Stimulated activated memory B cell treated with anti-CD40 and anti-IgM and Interleukin-4, amounts not matched to agents 10 μg/mL and 1 μg/mL and 100 μg/mL, for 72 hours (primary cell): ENCODE results near the gene STIM1.

ENCODE experiments used
- ATAC-seq: fragments of 150-1000 bp; cut with Tn5 transposase; 2 replicates; pipeline ENCODE4 v1.10.0; 2021
- H3K27ac Mint-ChIP-seq: one replicate; pipeline ENCODE4 v1.8.0; 2022; ENCODE audit warnings: mild to moderate bottlenecking, mixed read lengths
- H3K27me3 Mint-ChIP-seq: one replicate; pipeline ENCODE4 v1.8.0; 2022; ENCODE audit warnings: mixed read lengths
- H3K36me3 Mint-ChIP-seq: one replicate; pipeline ENCODE4 v1.8.0; 2022; ENCODE audit warnings: mixed read lengths
- H3K4me1 Mint-ChIP-seq: one replicate; pipeline ENCODE4 v1.8.0; 2022; ENCODE audit warnings: mixed read lengths
- H3K4me3 Mint-ChIP-seq: one replicate; pipeline ENCODE4 v1.8.0; 2022; ENCODE audit warnings: mild to moderate bottlenecking, moderate library complexity, mixed read lengths
- H3K9me3 Mint-ChIP-seq: one replicate; pipeline ENCODE4 v1.8.0; 2022; ENCODE audit warnings: mixed read lengths

The STIM1 gene

GRCh38 chr11:3838504-3838903, 17.0 kb upstream of the STIM1 start:
- Mint-ChIP-seq H3K4me1 (peaks cover 58% of the 10 kb centered on the region), H3K9me3 (no peaks in the 10 kb centered on the region), H3K4me3 (peak overlapping the region; percentile 84), H3K36me3 (peaks cover 45% of the 10 kb centered on the region), H3K27ac (peak overlapping the region; percentile 87), H3K27me3 (no peaks in the 10 kb centered on the region)
- no peak for ATAC-seq

- Mint-ChIP-seq H3K36me3 (peaks cover 28% of the 10 kb centered on the region), H3K4me3 (peak overlapping the region; percentile 84), H3K9me3 (no peaks in the 10 kb centered on the region), H3K27me3 (no peaks in the 10 kb centered on the region), H3K4me1 (peaks cover 41% of the 10 kb centered on the region), H3K27ac (peak overlapping the region; percentile 87)
- peak; percentile 0 for ATAC-seq
These were observed 15.2 kb upstream of the STIM1 start for GRCh38 chr11:3840004-3840869.

DNA sequence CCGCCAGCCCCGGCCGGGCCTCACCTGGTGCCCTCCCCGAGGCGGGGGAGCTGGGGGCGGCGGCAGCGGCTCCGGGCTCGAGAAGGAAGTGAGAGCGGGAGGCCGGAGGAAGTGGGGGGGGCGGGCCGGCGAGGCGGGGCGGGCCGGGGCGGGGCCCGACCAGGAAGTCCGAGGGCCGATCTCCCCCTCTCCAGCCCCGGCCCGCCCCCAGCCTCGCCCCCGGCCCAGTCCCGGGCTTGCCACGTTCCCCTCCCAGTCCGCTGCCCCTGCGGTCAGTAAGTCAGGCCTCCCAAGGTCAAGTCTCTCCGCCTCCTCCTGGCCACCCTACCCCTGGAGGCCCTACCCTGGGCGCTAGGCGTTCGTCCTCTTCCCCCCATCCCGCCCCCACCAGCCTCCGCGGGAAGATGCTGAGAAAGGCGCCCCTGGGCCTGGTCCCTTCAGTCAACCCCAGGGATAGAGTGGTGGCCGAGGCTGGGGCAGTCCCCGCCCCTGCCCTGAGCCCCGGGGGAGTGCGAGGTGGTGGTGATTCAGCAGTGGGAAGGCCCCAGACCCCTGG, 14.5 kb upstream of the STIM1 start, which contains the start of gene RHOG:
TSS of gene RHOG (minus strand) at position 90 of the 556 bp plus-strand sequence. CDS start 12,821 bp downstream, outside the sequence.
- Mint-ChIP-seq H3K27me3 (no peaks in the 10 kb centered on the region), H3K4me3 (peak within 1 kb of the TSS; percentile 84), H3K4me1 (peaks cover 34% of the 10 kb centered on the region), H3K36me3 (peaks cover 21% of the 10 kb centered on the region), H3K27ac (peak within 1 kb of the TSS; percentile 87), H3K9me3 (no peaks in the 10 kb centered on the region)
- peak; percentile 93 for ATAC-seq

DNA sequence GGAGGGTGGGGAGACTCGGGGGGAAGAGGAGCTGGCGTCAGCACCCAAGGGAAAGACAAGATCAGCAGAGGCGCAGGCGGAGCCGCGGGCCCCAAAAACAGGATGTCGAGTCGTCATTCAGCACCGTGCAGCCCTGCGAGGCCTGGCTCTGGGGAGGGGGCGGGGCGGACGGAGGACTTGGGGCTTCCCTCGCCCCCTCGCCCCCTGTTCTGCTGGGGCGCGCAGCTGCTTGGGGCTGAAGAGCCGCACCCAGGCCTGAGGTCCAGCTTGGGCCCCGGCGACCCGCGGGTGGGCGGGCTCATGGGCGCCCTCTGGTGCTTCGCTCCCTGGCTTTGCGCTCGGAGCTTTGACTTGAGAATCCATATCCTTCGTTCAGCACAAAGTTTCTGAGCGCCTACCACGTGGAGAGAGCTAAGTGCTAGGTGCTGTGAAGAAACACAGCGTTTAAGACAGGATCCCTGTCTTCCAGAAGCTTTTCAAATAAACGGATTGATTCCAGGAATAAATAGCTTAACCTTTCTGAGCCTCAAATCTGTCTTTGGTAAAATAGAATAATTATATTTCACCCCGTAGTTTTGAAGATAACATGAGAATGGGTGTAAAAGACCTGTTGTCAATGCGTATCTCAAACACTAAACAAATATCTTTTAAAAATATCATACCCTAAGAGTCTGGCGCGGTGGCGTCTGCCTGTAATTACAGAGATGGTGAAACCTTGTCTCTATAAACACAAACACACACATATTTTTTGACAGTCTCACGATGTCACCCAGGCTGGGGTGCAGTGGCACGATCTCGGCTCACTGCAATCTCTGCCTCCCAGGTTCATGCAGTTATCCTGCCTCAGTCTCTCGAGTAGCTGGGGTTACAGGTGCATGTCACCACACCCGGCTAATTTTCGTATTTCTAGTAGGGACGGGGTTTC, 13.8 kb upstream of the STIM1 start:
- H3K9me3 Mint-ChIP-seq: no peaks in the 10 kb centered on the region
- ATAC-seq: no peak
- peaks cover 33% of the 10 kb centered on the region for H3K4me1 Mint-ChIP-seq
- H3K27ac Mint-ChIP-seq: peak overlapping the region; percentile 87
- H3K4me3 Mint-ChIP-seq: peak overlapping the region; percentile 75
- peaks cover 21% of the 10 kb centered on the region for H3K36me3 Mint-ChIP-seq
- no peaks in the 10 kb centered on the region for H3K27me3 Mint-ChIP-seq

DNA sequence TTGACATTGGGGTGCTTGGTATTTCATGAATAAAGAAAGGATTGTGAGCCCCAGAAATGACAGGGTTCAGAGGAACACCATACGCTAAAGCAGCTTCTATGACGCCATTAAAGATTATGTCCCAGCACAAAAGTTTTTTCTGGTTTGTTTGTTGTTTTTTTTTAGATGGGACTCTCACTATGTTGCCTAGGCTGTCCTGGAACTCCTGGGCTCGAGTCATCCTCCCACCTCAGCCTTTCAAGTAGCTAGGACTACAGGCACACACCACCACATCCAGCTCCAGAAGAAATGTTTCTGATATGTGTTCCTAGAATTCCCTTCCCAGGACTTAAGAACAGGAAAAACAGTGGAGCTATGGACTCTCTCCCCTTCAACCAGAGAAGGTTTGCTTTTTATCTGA, 12.1 kb upstream of the STIM1 start:
- H3K4me3 Mint-ChIP-seq: no peak overlapping the region
- peaks cover 16% of the 10 kb centered on the region for H3K36me3 Mint-ChIP-seq
- H3K27ac Mint-ChIP-seq: no peak overlapping the region
- no peaks in the 10 kb centered on the region for H3K9me3 Mint-ChIP-seq
- ATAC-seq: no peak
- H3K4me1 Mint-ChIP-seq: peaks cover 18% of the 10 kb centered on the region
- H3K27me3 Mint-ChIP-seq: no peaks in the 10 kb centered on the region

DNA sequence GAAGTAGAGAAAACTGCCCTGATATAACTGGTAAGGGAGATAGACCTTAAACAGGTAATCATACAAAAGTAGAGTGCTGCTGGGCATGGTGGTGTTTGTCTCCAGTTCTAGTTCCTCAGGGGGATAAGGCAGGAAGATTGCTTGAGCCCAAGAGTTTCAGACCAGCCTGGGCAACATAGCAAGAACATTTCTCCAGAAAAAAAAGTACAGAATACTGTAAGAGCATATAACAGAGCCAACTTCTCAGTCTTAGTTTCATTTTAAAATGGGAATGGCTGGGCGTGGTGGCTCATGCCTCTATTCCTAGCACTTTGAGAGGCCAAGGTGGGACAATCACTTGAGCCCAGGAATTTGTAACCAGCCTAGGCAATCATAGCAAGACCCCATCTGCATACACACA, 10.2 kb upstream of the STIM1 start:
- Mint-ChIP-seq H3K4me3 (no peak overlapping the region), H3K27ac (no peak overlapping the region), H3K36me3 (no peaks in the 10 kb centered on the region), H3K9me3 (no peaks in the 10 kb centered on the region), H3K4me1 (peaks cover 8% of the 10 kb centered on the region), H3K27me3 (no peaks in the 10 kb centered on the region)
- ATAC-seq: no peak

GRCh38 chr11:3845670-3846069, 9.8 kb upstream of the STIM1 start:
- H3K4me3 Mint-ChIP-seq: no peak overlapping the region
- H3K27me3 Mint-ChIP-seq: no peaks in the 10 kb centered on the region
- peak overlapping the region; percentile 31 for H3K27ac Mint-ChIP-seq
- H3K4me1 Mint-ChIP-seq: peaks cover 8% of the 10 kb centered on the region
- no peaks in the 10 kb centered on the region for H3K36me3 Mint-ChIP-seq
- H3K9me3 Mint-ChIP-seq: no peaks in the 10 kb centered on the region
- ATAC-seq: no peak

GRCh38 chr11:3849297-3849874, 6.1 kb upstream of the STIM1 start:
- ATAC-seq: peak; percentile 67
- H3K9me3 Mint-ChIP-seq: no peaks in the 10 kb centered on the region
- H3K27ac Mint-ChIP-seq: peak overlapping the region; percentile 39
- no peaks in the 10 kb centered on the region for H3K27me3 Mint-ChIP-seq
- no peak overlapping the region for H3K4me3 Mint-ChIP-seq
- H3K4me1 Mint-ChIP-seq: peaks cover 20% of the 10 kb centered on the region
- no peaks in the 10 kb centered on the region for H3K36me3 Mint-ChIP-seq

DNA sequence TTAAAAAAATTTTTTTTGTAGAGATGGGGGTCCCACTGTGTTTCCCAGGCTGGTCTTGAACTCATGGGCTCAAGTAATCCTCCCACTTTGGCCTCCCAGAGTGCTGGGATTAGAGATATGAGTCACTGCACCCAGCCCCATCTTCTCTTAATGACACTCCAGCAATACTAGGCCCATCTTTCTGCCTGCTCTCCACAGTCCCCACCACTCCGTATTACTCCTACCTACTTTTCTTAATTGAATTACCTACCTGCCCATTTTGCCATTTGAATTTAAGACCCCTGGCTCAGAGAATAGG, 2.0 kb upstream of the STIM1 start:
- Mint-ChIP-seq H3K9me3 (no peaks in the 10 kb centered on the region), H3K27ac (peak overlapping the region; percentile 98), H3K4me3 (no peak overlapping the region), H3K27me3 (no peaks in the 10 kb centered on the region), H3K36me3 (no peaks in the 10 kb centered on the region), H3K4me1 (peaks cover 52% of the 10 kb centered on the region)
- ATAC-seq: no peak

GRCh38 chr11:3853899-3854659, 1.4 kb upstream of the STIM1 start:
- H3K27ac Mint-ChIP-seq: peak overlapping the region; percentile 98
- H3K4me3 Mint-ChIP-seq: peak overlapping the region; percentile 99
- H3K36me3 Mint-ChIP-seq: no peaks in the 10 kb centered on the region
- H3K4me1 Mint-ChIP-seq: peaks cover 55% of the 10 kb centered on the region
- H3K9me3 Mint-ChIP-seq: no peaks in the 10 kb centered on the region
- no peaks in the 10 kb centered on the region for H3K27me3 Mint-ChIP-seq
- peak; percentile 87 for ATAC-seq

- H3K9me3 Mint-ChIP-seq: no peaks in the 10 kb centered on the region
- peak overlapping the region; percentile 98 for H3K27ac Mint-ChIP-seq
- no peak for ATAC-seq
- H3K4me3 Mint-ChIP-seq: peak overlapping the region; percentile 99
- H3K27me3 Mint-ChIP-seq: no peaks in the 10 kb centered on the region
- H3K36me3 Mint-ChIP-seq: no peaks in the 10 kb centered on the region
- H3K4me1 Mint-ChIP-seq: peaks cover 55% of the 10 kb centered on the region
These were observed 846 bp upstream of the STIM1 start for GRCh38 chr11:3854660-3854976.

- Mint-ChIP-seq H3K4me3 (peak overlapping the region; percentile 99), H3K9me3 (no peaks in the 10 kb centered on the region), H3K27me3 (no peaks in the 10 kb centered on the region), H3K36me3 (no peaks in the 10 kb centered on the region), H3K27ac (peak overlapping the region; percentile 98), H3K4me1 (peaks cover 68% of the 10 kb centered on the region)
- ATAC-seq: peak; percentile 17
These were observed 486 bp downstream of the STIM1 start for GRCh38 chr11:3855808-3856491.

DNA sequence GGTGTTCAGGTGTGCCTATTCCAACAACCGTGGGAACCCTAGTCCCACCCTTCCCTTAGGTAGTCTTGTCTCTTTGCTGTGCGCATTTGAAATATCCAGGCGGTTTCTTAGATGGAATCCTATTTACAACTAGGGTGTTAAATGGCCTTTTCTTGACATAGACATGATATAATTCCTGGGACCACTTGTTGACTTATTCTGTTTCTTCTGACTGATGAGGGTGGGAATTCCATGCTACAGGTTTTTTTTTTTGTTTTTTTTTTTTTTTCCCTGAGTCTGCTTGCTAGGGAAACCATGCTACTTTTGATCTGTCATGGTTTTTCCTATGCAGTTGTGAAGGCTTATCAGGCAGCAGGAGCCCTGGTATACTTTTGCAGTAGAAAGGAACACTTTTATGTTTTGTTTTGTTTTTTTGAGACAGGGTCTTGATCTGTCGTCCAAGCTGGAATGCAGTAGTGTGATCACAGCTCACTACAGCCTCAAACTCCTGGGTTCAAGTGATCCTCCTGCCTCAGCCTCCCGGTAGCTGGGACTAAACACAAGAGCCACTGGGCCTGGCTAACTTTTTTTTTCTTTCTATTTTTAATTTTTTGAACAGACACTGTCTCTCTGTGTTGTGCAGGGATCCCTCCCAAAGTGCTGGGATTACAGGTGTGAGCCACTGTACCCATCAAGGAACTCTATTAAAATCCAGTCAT, 1.5 kb downstream of the STIM1 start:
- H3K27me3 Mint-ChIP-seq: no peaks in the 10 kb centered on the region

DNA sequence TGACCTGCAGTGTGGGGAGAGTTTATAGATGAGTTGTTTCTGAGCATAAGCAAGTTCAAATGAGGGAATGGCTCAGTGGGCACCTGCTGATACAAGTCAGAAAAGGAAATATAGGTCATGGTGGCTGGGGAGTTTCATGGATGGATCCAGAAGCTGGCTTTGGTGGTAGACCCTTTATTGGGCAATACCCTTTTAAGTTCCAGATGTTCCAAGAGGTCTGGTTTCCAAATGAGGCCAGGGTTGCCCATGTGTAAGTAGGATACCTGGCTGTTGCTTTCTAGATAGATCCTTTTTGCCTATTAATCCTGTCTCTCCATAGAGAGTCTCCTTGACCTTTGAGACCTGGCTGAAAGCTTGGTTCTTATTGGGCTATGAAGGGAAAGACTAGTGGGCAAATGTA, 2.2 kb downstream of the STIM1 start:
- H3K9me3 Mint-ChIP-seq: no peaks in the 10 kb centered on the region
- H3K27me3 Mint-ChIP-seq: no peaks in the 10 kb centered on the region
- H3K4me3 Mint-ChIP-seq: peak overlapping the region; percentile 99
- ATAC-seq: no peak
- peaks cover 84% of the 10 kb centered on the region for H3K4me1 Mint-ChIP-seq
- no peaks in the 10 kb centered on the region for H3K36me3 Mint-ChIP-seq
- no peak overlapping the region for H3K27ac Mint-ChIP-seq

More for the DNA sequence above, 1.5 kb downstream of the STIM1 start:
- no peak for ATAC-seq
- Mint-ChIP-seq H3K4me3 (peak overlapping the region; percentile 99), H3K4me1 (peaks cover 79% of the 10 kb centered on the region), H3K9me3 (no peaks in the 10 kb centered on the region), H3K36me3 (no peaks in the 10 kb centered on the region), H3K27ac (peak overlapping the region; percentile 98)
